GM23248 (cell line): ENCODE results near the gene PLCH2.

ENCODE experiments used
- EZH2 ChIP-seq: fragments of 200-600 bp; sonication (generic); IDR thresholded peaks from 2 replicates; pipeline ENCODE4 v1.6.1; 2018; ENCODE audit warnings: antibody characterized with exemption, mild to moderate bottlenecking; ENCODE audit not compliant: insufficient read depth, poor library complexity, severe bottlenecking
- EZH2phosphoT487 ChIP-seq: fragments of 200-600 bp; sonication (generic); IDR thresholded peaks from 2 replicates; pipeline ENCODE4 v1.6.1; 2018; ENCODE audit warnings: antibody characterized with exemption, moderate library complexity, mild to moderate bottlenecking, low read depth; ENCODE audit not compliant: insufficient read depth

GRCh38 chr1:2512862-2513421 lies 36.9 kb downstream of the PLCH2 start:
- TF ChIP-seq EZH2phosphoT487 (no peak), EZH2 (no peak)
